ENCODE results near the gene RERE.

The RERE gene

DNA sequence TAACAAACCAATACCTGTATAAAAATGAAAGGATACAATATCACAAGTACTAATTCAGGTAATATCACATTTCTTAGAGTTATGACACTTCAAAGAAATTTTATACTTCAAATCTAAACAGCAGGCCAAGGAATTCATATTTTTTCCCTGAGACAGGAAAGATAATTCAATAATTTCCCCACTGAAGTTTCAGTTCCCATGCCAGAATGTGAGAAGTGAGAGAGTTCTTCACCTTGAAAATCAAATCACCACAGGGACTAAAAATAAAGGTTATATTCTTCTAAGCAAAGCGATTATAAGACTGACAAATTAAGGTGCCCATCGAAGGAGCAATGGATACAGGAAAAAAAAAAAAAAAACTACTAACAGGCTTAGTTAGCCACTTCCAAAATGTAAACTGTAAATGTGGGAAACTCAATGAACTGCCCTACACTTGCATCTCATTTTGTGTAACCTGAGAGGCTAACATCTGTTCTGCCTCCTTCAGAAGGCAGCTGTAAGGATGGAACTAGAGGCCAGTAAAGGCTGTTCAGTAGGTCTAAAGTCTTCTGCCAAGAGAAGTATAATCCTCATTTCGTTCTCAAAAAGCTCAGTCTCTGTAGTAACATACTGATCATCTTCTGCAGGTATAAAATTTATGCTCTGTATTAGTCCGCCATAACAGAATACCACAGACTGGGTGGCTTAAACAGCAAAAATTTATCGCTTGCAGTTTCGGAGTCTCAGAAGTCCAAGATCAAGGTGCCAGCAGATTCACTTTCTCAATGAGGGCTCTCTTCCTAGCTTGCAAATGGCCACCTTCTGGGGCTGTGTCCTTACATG, 127.8 kb downstream of the RERE start:
- H3K27me3 ChIP-seq: no peaks in the 10 kb centered on the region
- no peaks in the 10 kb centered on the region for H3K36me3 ChIP-seq
- no peaks in the 10 kb centered on the region for H3K9me3 ChIP-seq
- no peaks in the 10 kb centered on the region for H3K4me1 ChIP-seq (ENCODE audit: control insufficient read depth in 1 of 2, insufficient read depth in 1 of 2, low read depth in 1 of 2, low read length in 1 of 2)
- H3K4me3 ChIP-seq (ENCODE audit: low read depth in 1 of 2, low read length in 1 of 2): no peak overlapping the region
- H3K27ac ChIP-seq: no peak overlapping the region
- TF ChIP-seq, protein P1, sequence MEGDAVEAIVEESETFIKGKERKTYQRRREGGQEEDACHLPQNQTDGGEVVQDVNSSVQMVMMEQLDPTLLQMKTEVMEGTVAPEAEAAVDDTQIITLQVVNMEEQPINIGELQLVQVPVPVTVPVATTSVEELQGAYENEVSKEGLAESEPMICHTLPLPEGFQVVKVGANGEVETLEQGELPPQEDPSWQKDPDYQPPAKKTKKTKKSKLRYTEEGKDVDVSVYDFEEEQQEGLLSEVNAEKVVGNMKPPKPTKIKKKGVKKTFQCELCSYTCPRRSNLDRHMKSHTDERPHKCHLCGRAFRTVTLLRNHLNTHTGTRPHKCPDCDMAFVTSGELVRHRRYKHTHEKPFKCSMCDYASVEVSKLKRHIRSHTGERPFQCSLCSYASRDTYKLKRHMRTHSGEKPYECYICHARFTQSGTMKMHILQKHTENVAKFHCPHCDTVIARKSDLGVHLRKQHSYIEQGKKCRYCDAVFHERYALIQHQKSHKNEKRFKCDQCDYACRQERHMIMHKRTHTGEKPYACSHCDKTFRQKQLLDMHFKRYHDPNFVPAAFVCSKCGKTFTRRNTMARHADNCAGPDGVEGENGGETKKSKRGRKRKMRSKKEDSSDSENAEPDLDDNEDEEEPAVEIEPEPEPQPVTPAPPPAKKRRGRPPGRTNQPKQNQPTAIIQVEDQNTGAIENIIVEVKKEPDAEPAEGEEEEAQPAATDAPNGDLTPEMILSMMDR (IDR thresholded peaks at IDR 0.05): no peak

DNA sequence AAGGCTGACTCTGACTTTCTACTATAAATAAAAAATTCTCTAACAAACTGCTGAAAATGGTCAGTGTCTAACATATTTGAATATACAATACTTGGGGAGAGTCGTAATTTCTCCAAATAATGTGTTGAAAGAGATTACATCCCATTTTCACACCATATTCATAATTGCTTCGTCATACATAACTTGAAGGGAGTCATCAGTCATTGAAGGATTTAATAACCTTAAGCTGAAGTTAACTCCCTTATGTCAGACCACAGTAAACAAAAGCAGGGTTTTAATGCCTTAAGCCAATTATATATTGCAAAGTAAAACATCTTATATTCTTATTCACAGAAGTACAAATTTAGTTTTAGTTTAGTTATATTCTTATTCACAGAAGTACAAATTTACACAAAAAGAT, 129.9 kb downstream of the RERE start:
- H3K27me3 ChIP-seq: no peaks in the 10 kb centered on the region
- no peak overlapping the region for H3K4me3 ChIP-seq (ENCODE audit: low read depth in 1 of 2, low read length in 1 of 2)

DNA sequence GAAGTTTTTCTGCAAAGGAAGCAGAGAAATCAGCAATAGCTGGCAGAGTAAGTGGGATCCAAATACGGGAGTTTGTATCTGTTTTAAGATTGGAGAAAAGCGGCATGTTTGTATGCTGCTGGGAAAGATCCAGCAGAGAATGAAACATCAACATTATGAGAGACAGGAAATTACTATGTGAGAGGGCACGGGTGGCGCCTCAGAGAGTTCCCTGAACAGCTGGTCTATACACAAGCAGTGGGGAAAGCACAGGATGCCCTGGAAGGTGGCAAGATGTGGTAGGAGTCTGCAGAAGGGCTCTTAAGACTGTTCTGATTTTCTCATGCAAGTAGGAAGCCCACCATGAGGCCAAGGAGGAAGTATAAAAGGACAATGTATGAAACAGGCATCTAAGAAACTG, 130.4 kb downstream of the RERE start:
- H3K27me3 ChIP-seq: no peaks in the 10 kb centered on the region
- H3K4me3 ChIP-seq (ENCODE audit: low read depth in 1 of 2, low read length in 1 of 2): no peak overlapping the region
- no peaks in the 10 kb centered on the region for H3K9me3 ChIP-seq
- TF ChIP-seq, protein P1 (IDR thresholded peaks at IDR 0.05): no peak
- H3K36me3 ChIP-seq: no peaks in the 10 kb centered on the region
- H3K27ac ChIP-seq: no peak overlapping the region
- no peaks in the 10 kb centered on the region for H3K4me1 ChIP-seq (ENCODE audit: control insufficient read depth in 1 of 2, insufficient read depth in 1 of 2, low read depth in 1 of 2, low read length in 1 of 2)

More for the DNA sequence above, 129.9 kb downstream of the RERE start:
- H3K9me3 ChIP-seq: no peaks in the 10 kb centered on the region
- no peak overlapping the region for H3K27ac ChIP-seq
- H3K4me1 ChIP-seq (ENCODE audit: control insufficient read depth in 1 of 2, insufficient read depth in 1 of 2, low read depth in 1 of 2, low read length in 1 of 2): no peaks in the 10 kb centered on the region
- H3K36me3 ChIP-seq: no peaks in the 10 kb centered on the region
- TF ChIP-seq, protein P1 (IDR thresholded peaks at IDR 0.05): no peak

DNA sequence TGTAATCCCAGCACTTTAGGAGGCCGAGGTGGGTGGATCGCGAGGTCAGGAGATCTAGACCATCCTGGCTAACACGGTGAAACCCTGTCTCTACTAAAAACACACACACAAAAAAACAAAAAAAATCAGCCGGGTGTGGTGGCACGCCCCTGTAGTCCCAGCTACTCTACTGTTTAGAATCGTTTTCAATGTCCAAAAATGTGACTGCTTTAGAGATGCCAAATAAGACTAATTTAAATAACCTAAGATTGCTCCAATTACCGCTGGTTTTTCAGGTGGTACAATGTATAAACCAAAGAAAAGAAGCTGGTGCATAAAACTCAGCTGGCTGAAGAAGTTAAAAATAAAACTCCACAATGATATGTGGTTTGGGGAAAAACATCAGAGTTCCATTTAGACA, 132.0 kb downstream of the RERE start:
- Histone ChIP-seq H3K4me1 (ENCODE audit: control insufficient read depth in 1 of 2, insufficient read depth in 1 of 2, low read depth in 1 of 2, low read length in 1 of 2) (no peaks in the 10 kb centered on the region), H3K4me3 (ENCODE audit: low read depth in 1 of 2, low read length in 1 of 2) (no peak overlapping the region), H3K27ac (no peak overlapping the region), H3K36me3 (no peaks in the 10 kb centered on the region), H3K9me3 (no peaks in the 10 kb centered on the region), H3K27me3 (no peaks in the 10 kb centered on the region)
- TF ChIP-seq, protein P1 (IDR thresholded peaks at IDR 0.05): no peak

DNA sequence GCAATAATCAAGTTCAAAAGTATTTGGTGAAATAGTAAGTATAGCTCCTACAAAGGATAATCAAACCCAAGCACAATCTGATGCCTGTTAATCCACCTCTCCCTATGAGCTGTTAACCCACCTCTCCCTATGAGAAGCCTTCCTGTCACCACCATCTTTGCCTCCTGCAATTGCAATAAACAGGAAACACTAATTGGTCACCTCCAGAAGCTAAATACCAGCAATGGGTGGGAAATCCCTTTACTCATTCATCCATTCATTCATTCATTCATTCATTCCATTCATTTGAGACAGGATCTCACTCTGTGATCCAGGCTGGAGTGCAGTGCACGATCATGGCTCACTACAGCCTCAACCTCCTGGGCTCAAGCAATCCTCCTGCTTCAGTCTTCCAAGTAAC, 132.8 kb downstream of the RERE start:
- no peaks in the 10 kb centered on the region for H3K36me3 ChIP-seq
- no peak overlapping the region for H3K27ac ChIP-seq
- no peaks in the 10 kb centered on the region for H3K27me3 ChIP-seq
- H3K4me3 ChIP-seq (ENCODE audit: low read depth in 1 of 2, low read length in 1 of 2): no peak overlapping the region
- H3K4me1 ChIP-seq (ENCODE audit: control insufficient read depth in 1 of 2, insufficient read depth in 1 of 2, low read depth in 1 of 2, low read length in 1 of 2): no peaks in the 10 kb centered on the region
- TF ChIP-seq, protein P1 (IDR thresholded peaks at IDR 0.05): no peak
- H3K9me3 ChIP-seq: no peaks in the 10 kb centered on the region

Measured in neutrophil (primary cell).